ENCODE measurements around the gene SPSB1. TPM values are rescaled to one million over a fixed set of nuclear protein-coding genes. Genes with fewer than 3 reads are reported as not detected.

SPSB1 gene
- polyA plus RNA-seq, 3 donors: 15.8 to 153 (median 39.6) TPM

DNA sequence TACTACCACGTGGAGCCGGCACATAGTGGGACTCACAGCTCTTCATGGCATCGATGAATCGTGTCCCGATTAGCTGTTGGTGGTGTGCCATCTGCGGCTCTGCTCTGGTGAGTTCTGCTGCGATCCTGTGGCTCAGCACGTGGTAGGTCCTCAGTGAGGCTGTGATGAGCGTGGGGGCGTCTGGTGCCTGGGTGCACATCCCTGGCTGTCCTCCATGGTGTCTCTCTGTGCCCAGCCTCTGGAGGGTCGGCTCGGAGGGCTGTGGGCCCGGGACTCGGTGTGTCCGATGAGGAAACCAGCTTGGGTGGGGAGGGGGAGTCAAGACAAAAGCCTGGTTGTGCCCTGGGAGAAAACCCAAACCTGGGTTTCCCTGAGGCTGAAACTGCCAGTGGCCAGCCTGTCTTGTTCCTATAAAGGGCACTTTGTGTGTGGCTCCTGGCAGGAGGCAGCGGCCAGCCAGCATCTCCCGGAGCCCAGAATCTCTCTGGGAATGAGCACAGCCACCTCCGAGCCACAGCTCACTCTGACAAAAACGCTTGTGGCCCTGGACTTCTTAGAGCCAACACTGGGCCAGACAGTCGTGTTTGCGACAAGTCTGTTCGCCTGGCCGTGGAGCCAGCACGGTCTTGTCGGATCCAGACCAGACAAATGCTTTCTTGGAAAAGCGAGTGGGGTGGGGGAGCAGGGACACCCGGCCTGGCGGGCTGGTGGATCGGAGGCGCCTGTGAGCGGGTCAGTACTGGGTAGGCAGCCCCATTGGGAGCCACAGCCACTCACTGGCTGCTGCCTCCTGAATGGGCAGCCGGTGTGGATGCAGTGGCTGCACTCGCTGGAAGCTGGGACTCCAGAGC, 31.8 kb downstream of the SPSB1 start:
- 75 to 89% (median 83%) methylated on average over 33 of the region's 33 CpGs for WGBS, 3 donors
- no peak overlapping the region for H3K27ac ChIP-seq (ENCODE audit: low read depth, low read length)

DNA sequence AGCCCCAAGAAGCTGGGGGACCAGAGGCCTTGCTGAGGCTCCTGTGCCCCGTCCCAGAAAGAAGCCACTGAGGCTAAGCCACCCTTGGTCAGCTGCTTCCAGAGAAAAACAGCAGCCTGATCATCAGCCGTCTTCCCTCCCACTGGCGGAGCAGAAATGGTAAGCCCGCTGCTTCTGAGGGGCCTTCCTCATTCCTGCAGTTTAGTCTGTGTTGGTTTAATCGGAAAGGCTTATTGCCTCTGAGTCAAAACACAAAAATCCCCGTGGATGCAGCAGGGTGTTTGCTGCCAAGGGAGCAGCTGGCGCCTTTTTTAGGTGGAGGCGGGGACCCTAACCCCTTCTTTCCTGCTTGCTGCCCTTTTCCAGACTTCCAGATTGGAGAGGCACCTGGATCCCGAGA, 33.9 kb downstream of the SPSB1 start:
- no peak overlapping the region for H3K27ac ChIP-seq (ENCODE audit: low read depth, low read length)
- 70 to 74% (median 71%) methylated on average over 9 of the region's 9 CpGs for whole genome bisulfite sequencing, 3 donors

DNA sequence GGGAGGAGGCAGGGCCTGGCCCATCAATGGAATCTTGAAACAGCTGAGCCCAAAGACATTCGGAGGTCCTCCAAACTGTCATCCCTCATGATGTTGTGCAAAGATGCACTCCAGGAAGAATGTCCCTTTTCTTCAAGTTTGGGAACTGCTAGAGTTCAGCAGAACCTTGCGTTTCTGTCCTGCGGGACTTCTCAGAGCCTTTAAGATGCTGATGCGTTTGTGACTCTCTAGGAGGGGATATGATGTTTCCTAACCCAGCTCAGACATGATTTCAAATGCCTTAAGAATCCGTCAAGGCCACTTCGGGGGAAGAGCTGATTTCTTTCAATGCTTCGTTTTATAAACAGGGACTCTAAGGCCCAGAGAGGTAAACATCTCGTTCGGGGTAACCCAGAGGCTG, 35.5 kb downstream of the SPSB1 start:
- no peak overlapping the region for H3K27ac ChIP-seq (ENCODE audit: low read depth, low read length)
- 87 to 90% (median 90%) methylated on average over 9 of the region's 9 CpGs for WGBS, 3 donors

DNA sequence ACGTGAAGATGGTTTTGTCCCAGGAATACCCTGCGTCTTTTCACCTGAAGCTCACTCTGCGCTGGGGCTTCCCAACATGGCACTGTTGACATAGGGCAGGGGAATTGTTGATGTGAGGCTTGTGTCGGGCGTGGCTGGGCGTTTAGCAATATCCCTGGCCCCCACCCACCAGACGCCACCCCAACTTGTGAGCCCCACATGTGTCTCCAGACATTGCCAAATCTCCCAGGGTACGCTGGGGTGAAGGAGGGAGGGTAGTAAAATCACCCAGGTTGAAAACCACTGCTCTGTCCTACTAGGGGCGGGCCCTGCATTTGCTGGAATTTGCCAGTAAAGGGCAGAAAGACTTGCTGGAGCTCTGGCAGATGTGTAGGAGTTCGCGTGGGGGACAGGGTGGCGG, 36.0 kb downstream of the SPSB1 start:
- no peak overlapping the region for H3K27ac ChIP-seq (ENCODE audit: low read depth, low read length)
- 84 to 95% (median 86%) methylated on average over 12 of the region's 12 CpGs for WGBS, 3 donors

DNA sequence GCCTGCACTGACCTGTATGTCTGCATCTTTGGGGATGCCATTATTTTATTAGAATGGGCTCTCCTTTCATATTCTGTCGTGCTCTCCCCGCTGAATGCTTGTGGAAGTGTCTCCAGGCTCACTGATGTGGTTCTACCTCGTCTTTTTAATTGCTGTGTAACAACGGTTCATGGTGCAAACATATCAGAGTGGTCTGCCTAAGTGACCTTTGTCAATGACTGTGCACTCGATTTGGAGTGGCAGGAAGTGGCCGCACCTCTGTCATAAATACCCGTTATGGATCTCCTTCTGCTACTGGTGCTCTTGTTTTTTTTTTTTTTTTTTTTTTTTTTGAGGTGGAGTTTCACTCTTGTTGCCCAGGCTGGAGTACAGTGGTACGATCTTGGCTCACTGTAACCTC, 38.3 kb downstream of the SPSB1 start:
- 75 to 94% (median 85%) methylated on average over 8 of the region's 8 CpGs for WGBS, 3 donors
- H3K27ac ChIP-seq (ENCODE audit: low read depth, low read length): no peak overlapping the region

DNA sequence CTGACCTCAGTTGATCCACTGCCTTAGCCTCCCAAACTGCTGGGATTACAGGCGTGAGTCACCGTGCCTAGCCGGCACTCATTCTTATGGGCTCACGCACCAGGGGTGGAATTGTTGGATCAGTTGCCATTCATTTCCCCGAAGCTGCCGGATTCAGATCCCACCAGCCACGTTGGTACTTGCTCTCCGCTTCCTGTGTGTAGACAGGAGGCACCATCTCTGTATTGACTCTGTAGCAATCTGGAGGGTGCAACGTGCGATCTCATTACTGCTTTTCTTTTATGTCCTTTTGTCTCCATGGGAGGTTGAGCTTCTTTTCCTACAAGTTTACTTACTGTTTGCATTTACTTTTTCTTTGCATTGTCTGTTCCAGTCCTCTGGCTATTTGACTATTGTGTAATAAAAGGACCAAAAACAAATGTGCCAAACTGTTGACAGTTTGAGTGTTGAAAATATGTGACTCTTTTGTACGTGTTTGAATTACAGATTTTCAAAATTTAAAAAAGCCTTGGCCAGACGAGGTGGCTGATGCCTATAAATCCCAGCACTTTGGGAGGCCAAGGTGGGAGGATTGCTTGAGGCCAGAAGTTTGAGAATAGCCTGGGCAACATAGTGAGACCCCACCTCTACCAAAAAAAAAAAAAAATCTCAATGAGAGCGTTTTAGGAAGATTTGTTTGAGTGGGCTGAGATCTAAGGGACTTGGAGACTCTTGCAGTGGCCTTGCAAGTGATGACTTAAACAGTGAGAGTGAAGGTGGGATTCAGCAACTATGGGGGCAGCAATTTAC, 39.1 kb downstream of the SPSB1 start:
- 81 to 82% (median 82%) methylated on average over 13 of the region's 13 CpGs for WGBS, 3 donors
- no peak overlapping the region for H3K27ac ChIP-seq (ENCODE audit: low read depth, low read length)

DNA sequence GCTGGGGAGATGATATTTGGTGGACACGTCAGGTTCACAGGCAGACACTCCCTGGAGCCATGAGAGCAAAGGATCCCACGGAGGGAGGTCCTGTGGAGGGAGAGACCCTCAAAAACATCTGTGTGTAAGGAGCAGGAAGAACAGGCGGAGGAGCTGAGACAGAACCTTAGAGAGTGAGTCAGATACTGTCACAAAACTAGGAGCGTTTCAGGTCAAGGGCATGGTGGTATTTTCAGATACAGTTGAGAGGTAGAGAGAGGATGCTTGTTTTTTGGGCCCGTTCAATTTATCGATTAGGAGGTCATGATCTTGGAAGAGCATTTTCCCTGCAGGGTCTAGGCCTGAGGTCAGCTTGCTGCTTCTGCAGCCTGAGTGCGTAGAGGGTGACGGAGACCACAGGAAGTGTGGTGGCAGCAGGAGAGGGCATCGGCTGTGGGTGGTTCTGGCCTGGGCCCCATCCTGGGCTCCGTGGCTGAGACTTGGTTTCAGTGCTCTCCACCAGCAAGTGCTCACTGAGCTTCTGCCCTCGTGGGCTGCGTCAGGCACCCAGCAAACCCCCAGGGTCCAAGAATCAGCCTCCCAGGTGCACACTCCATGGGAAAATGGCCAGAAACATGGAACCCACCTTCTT, 39.9 kb downstream of the SPSB1 start:
- WGBS, 3 donors: 75 to 87% (median 76%) methylated on average over 12 of the region's 12 CpGs
- no peak overlapping the region for H3K27ac ChIP-seq (ENCODE audit: low read depth, low read length)

DNA sequence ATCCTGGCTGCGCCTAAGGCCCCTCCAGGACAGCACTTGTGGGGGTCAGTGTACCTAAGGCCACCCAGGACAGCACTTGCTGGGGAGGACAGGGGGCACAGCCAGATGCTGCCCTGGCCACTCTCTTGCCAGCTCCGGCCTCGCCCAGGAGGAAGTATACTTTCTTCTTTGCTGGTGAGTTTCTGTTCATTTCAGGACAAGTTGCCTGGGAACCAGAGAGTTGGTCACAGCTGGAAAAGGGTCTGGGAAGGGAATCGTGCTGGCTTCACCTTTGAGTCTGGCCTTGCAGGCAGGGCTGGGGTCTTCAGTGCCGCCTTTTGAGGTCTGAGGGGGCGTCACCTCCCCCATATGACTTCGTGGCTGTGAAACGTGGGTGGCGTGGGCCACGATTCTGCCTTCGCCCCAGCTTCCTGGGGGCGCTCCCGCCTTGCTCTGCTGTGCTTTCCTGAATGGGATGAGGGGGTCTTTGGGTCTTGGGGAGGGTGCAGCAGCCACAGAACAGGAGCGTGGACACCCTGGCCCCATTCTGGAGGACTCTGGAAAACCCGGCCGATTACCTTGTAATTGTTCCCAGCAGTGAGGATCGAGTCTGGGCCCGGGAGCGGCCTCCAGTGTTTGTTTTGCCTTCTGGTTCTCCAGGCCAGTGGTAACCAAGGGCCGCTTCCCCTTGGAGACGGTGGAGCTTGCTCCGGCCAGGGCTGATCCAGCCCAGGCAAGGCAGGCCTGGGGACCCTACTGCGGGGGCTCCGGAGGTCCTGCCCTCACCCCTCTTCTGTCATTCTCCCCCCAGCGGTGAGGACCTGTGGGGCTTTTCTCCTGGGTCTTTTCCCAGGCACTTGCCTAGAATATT, 45.9 kb downstream of the SPSB1 start:
- 57 to 68% (median 63%) methylated on average over 25 of the region's 25 CpGs for whole genome bisulfite sequencing, 3 donors

DNA sequence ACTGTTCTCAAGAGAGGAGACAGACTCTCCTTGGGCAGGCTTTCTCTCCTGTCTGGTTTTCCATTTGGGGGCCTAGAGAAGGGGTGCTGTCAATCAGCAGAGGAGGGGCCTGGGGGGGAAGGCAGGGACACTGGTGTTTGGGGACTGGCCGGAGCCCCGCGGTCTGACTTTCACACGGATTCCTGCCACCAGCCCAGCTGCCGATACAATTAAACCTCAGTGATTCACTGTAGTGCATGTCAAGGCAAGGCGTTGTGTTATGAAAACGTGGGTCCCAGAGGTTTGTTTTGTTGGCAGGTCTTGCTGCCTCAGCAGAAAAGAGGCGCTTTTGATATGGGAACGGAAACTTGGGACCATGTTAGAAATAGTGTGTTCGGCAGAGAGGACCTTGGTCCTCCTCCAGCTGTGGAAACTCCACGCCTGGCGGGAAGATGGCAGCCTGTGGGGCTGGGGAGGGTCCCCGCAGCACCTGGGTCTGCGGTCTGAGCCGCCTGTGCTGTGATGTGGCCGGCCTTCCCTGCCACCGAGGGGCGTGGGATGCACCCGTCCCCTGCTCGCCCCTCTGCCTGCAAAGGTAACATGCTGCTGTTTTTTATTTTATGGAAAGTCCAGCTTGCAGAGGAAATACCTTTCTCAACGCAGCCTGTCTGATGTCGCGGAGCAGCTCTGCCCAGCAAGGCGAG, 47.6 kb downstream of the SPSB1 start:
- H3K27ac ChIP-seq (ENCODE audit: low read depth, low read length): no peak overlapping the region
- 62 to 84% (median 68%) methylated on average over 23 to 24 of the region's 24 CpGs for WGBS, 3 donors

More for the DNA sequence above, 45.9 kb downstream of the SPSB1 start:
- H3K27ac ChIP-seq (ENCODE audit: low read depth, low read length): no peak overlapping the region

DNA sequence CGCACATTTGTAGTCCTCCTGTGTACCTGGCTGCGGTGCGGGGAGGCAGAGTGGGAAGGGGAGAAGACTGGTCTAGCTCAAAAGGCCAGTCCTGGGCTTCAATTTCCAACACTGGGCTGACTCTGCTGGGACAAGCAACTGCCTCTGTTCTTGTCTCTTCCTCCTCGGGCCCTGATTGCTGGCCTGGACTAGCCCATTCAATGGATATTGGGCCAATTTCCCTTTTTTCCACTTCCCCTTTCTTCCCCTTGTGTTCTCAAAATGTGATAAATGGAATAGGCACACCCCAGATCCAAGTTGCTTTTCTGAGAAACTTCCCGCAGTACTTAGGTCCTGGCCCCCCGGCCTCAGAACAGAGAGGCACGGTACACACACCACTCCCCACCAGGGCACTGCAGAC, 48.2 kb downstream of the SPSB1 start:
- WGBS, 3 donors: 69 to 90% (median 74%) methylated on average over 7 of the region's 7 CpGs
- no peak overlapping the region for H3K27ac ChIP-seq (ENCODE audit: low read depth, low read length)

DNA sequence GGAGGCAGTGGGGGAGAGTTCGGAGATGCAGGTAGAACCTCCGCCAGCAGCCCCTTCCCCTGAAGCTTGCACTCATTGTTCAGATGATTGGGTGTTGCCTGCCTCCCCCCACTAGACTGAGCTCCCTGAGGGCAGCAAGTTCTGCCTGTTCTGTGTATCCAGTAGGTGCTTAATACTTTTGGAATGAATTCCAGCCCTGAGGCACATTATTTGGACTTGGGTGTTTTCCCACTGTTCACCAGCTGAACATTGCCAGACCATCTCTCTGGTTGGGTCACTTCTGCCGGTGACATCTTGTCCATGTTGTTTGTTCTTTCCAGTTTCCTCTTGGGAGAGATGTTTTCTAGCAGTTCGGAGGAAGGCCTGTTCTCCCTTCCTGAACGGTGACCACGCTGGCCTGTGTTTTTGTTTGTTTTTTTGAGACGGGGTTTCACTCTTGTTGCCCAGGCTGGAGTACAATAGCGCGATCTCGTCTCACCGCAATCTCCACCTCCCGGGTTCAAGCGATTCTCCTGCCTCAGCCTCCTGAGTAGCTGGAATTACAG, 48.7 kb downstream of the SPSB1 start:
- 74 to 94% (median 74%) methylated on average over 13 of the region's 13 CpGs for WGBS, 3 donors
- H3K27ac ChIP-seq (ENCODE audit: low read depth, low read length): no peak overlapping the region

DNA sequence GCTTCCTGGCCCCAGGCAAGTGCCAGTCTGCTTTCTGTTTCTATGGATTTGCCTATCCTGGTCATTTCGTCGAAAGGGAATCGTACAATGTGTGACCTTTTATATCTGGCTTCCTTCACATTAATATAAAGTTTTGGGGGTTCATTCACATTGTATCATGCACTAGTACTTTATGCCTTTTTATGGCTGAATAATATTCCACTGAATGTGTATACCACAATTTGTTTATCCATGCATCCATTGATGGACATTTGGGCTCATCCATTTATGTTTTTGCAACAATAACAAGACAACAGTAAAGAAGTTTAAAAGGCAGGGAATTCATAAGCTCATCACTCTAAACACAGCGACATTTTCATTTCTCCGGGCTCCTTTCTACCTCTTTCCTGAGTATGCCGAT, 50.6 kb downstream of the SPSB1 start:
- 98% methylated on average over 6 of the region's 6 CpGs for WGBS, 3 donors
- H3K27ac ChIP-seq (ENCODE audit: low read depth, low read length): no peak overlapping the region

DNA sequence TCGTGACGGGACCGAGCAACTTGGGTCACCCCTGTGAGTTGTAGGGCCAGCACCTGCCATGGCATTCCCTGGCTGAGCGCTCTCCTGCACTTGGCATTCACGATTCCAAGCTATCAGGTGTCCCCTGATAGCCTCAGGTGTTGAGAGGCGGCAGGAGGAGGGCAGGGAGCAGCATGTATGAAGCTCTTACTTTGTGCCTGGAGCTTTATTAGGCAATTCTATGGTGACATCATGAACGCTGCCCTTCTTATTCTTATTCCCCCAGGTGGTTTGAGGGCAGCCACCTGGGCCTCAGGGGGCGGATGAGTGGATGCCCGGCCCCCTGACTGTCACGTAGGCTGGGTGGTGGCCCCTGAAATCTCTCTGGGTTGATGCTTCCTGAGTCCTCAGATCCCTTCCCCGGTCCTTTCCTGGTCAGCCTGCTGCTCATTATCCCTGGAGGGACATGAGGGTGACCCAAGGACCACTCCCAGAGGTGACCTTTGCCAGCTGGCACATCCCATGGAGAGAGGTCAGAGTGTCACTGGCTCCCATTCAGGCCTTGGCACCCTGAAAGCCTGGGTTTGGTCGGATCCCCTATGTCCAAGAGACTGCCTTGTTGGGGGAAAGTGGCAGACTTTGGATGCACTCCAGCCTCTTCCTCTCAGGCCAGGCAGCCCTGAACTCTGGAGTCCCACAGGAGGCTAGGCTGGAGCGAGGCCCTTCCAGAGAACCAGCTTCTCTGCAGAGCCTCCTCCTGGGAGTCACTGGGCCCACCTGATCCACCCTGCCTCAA, 51.9 kb downstream of the SPSB1 start:
- no peak overlapping the region for H3K27ac ChIP-seq (ENCODE audit: low read depth, low read length)
- 72 to 87% (median 74%) methylated on average over 13 of the region's 13 CpGs for WGBS, 3 donors

DNA sequence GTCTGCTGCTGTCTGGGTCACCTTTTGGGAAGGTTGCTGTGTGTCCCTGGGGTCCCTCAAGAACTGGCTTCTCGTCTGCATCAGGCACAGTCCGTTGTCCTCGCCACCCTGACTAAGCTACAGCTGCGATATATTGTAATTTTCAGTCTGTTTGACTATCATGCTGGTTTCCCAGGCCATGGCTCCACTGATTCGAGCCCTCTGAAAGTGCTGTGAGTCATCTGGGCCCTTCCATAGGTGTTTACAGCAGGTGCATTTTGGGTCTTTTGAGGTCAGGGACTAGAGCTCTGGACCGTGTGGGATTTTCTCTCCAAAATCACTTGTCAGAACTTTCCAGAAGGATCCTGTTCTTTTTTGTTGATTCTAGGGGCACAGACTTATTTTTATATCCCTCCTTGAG, 52.8 kb downstream of the SPSB1 start:
- H3K27ac ChIP-seq (ENCODE audit: low read depth, low read length): no peak overlapping the region

DNA sequence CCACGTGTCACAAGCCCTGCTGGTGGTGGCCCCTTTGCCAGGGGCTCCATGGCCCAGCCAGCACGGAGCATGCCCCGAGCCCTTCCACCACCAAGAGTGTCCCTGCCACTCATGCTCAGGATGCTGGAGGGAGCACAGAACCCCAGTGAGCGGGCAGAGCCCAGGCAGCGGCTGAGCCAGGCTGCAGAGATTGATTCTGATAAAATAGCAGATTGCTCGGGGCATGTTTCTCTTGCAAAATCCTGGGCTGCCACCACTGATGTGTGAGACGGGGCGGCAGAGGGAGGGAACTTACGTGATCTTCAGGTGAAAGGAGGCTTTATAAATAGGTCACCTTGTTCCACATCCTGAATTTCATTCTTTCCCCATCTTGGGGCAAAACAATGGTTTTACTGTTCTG, 53.2 kb downstream of the SPSB1 start:
- WGBS, 3 donors: 61 to 83% (median 78%) methylated on average over 9 of the region's 9 CpGs
- H3K27ac ChIP-seq (ENCODE audit: low read depth, low read length): no peak overlapping the region

More for the DNA sequence above, 52.8 kb downstream of the SPSB1 start:
- WGBS, 3 donors: 48 to 92% (median 88%) methylated on average over 6 of the region's 6 CpGs

DNA sequence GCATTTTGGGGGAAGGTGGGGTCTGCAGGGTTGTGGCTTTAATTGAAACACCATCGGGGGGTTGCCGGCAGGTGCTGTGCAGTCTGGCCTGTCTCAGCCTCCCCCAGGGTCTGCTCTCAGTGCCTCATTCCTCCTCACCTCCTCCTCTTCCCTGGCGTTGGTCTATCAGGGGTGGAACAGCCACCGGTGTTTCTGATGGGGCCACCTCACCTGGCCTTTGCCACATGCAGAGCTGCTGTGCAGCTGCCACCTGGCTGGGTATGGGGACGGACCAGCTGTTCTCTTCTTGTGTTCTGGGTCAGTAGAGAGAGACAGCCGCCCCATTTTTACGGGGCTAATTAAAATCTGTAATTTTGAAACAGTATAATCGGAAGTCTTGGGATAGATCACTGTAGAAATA, 53.9 kb downstream of the SPSB1 start:
- no peak overlapping the region for H3K27ac ChIP-seq (ENCODE audit: low read depth, low read length)
- WGBS, 3 donors: 41 to 88% (median 72%) methylated on average over 8 of the region's 8 CpGs

All from adipose tissue (tissue), 3 donors.